Measurements from ENCODE around the gene OR52W1.
A peak's percentile ranks its signal among the peaks of the same experiment; 100 is the strongest.

The OR52W1 gene

GRCh38 chr11:6210274-6210955 lies 11.4 kb downstream of the OR52W1 start:
- H3K4me3 ChIP-seq (replicated peaks; ENCODE audit: low read depth, low read length), result no peak overlapping the region
- DNase-seq (ENCODE audit: extremely low read depth, low read depth), result no peak
- no peak for TF ChIP-seq CTCF (IDR thresholded peaks at IDR 0.05; ENCODE audit: low read depth, low read length, missing control alignments)

DNA sequence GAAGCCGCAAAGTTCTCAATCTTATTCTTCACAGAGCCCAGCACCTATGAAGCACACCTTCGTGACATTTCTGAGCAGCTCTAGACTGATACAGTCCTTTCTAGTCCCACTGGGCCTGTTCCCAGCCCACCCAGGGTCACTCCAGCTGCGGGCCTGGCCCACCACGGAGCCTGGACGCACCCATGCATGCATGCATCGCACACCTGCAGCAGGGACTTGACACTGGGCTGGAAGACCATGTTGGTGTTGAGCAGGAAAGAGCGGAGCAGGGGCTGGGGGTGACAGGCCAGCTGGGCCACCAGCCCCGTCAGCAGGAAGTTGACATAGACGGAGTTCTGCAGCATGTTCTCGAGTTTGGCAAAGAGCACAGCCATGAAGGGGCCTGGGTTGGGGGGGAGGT lies 15.5 kb downstream of the OR52W1 start:
- DNase-seq (ENCODE audit: extremely low read depth, low read depth), result no peak
- H3K4me3 ChIP-seq (replicated peaks; ENCODE audit: low read depth, low read length), result no peak overlapping the region
- TF ChIP-seq CTCF (IDR thresholded peaks at IDR 0.05; ENCODE audit: low read depth, low read length, missing control alignments), result no peak

- DNase-seq (ENCODE audit: extremely low read depth, low read depth), result no peak
- no peak overlapping the region for H3K4me3 ChIP-seq (replicated peaks; ENCODE audit: low read depth, low read length)
- no peak for TF ChIP-seq CTCF (IDR thresholded peaks at IDR 0.05; ENCODE audit: low read depth, low read length, missing control alignments)
Measured at GRCh38 chr11:6216501-6216900, 17.5 kb downstream of the OR52W1 start.

DNA sequence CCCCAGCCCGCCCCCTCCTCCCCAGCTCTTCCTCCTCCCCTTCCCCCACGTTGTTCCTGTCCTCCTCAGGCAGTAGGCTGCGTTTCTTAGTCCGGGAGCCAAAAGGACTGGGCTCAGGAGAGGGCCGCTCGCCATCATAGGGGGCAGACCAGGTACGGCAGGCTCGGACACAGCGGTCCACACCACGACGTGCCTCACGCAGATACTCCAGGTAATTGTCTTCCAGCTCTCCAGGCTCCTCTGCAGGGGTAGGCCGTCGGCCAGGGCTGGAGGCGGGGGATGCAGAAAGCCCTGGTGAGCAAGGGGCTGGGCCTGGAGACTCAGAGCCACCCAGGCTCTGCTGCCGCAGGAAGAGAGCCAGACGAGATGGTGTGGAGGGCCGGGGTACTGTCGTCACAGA lies 18.7 kb downstream of the OR52W1 start:
- no peak for TF ChIP-seq CTCF (IDR thresholded peaks at IDR 0.05; ENCODE audit: low read depth, low read length, missing control alignments)
- no peak overlapping the region for H3K4me3 ChIP-seq (replicated peaks; ENCODE audit: low read depth, low read length)
- DNase-seq (ENCODE audit: extremely low read depth, low read depth), result no peak

DNA sequence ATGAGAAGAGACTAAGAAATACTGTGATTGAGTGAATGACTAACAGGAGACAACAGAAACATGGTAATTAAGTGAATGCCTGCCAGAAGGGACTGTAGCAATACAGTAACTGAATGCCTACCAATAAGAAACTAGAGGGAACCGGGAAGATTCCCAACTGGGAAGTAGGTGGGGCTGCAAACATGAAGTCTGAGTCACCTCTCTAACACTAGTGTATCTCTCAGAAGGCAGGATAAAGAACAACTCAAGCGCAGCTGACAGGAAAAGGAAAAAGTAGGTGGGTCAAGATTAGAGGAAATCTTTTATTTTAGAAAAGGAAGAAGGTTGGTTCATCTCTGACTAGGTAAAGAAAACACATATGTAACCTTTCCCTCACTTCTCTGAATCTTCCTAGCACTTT lies 20.3 kb downstream of the OR52W1 start:
- TF ChIP-seq CTCF (IDR thresholded peaks at IDR 0.05; ENCODE audit: low read depth, low read length, missing control alignments), result no peak
- no peak overlapping the region for H3K4me3 ChIP-seq (replicated peaks; ENCODE audit: low read depth, low read length)
- peak; percentile 65 for DNase-seq (ENCODE audit: extremely low read depth, low read depth)

- no peak for TF ChIP-seq CTCF (IDR thresholded peaks at IDR 0.05; ENCODE audit: low read depth, low read length, missing control alignments)
- DNase-seq (ENCODE audit: extremely low read depth, low read depth), result no peak
- H3K4me3 ChIP-seq (replicated peaks; ENCODE audit: low read depth, low read length), result no peak overlapping the region
Measured at GRCh38 chr11:6223854-6224253, 24.8 kb downstream of the OR52W1 start.

DNA sequence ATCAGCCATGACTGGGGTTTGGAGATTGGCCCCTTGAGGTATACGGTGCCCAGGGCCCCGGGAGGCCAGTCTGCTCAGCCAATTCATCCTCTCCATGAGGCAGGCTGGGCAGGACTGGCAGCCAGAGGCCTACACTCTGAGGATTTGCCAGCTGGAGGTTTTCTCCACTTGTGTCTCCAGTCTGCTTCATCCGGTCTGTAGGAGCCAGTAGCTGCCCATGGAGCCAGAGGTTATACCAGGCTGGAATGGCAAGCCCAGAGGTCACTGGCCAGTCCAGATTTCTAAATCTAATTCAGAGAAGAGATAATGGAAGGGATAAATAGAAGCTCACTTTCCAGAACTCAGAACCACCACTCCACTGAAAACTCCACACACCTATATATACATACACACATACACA lies 25.4 kb downstream of the OR52W1 start:
- H3K4me3 ChIP-seq (replicated peaks; ENCODE audit: low read depth, low read length), result no peak overlapping the region
- no peak for TF ChIP-seq CTCF (IDR thresholded peaks at IDR 0.05; ENCODE audit: low read depth, low read length, missing control alignments)
- no peak for DNase-seq (ENCODE audit: extremely low read depth, low read depth)

All from HFF-Myc (cell line).